Sigmoid colon (tissue), 7 donors: ENCODE results near the gene MEGF11. TPM values are rescaled to one million over a fixed set of nuclear protein-coding genes. Genes with fewer than 3 reads are reported as not detected.
A peak's percentile ranks its signal among the peaks of the same experiment; 100 is the strongest.

Experiments used
- DNase-seq: peaks from one replicate; pipeline ENCODE4 v3.0.0-alpha.2; 2019
- H3K27ac ChIP-seq, 4 donors: fragments of 200-600 bp; sonication (generic); one replicate each; pipeline ENCODE4 v1.5.1; 2016 to 2019; ENCODE audit warnings: mild to moderate bottlenecking in 1 of 4
- H3K27me3 ChIP-seq, 3 donors: fragments of 200-600 bp; sonication (generic); one replicate each; pipeline ENCODE4 v1.5.1; 2019; ENCODE audit warnings: mild to moderate bottlenecking in 1 of 3
- H3K36me3 ChIP-seq, 4 donors: fragments of 200-600 bp; sonication (generic); one replicate each; pipeline ENCODE4 v1.5.1; 2016 to 2019
- H3K4me1 ChIP-seq, 4 donors: fragments of 200-600 bp; sonication (generic); one replicate each; pipeline ENCODE4 v1.5.1; 2017 to 2019
- H3K4me3 ChIP-seq, 4 donors: fragments of 200-600 bp; sonication (generic); one replicate each; pipeline ENCODE4 v1.5.1; 2017 to 2019; ENCODE audit warnings: mild to moderate bottlenecking in 2 of 4, moderate library complexity in 1 of 4
- H3K9me3 ChIP-seq, 4 donors: fragments of 200-600 bp in 3 of 4; sonication (generic) in 3 of 4; one replicate each; pipeline versions ENCODE4 v1.5.1 to v1.6.1; 2013 to 2019
- CTCF ChIP-seq, 4 experiments: fragments of 450-650 bp in 3 of 4; fragments of 200-600 bp in 1 of 4; IDR thresholded peaks; one replicate each; pipeline ENCODE4 v1.5.1; 2016 to 2019; ENCODE audit warnings: antibody characterized with exemption in 4 of 4, mild to moderate bottlenecking in 3 of 4, moderate library complexity in 2 of 4
- EP300 ChIP-seq, 4 donors: sonication (generic); formaldehyde crosslinking; IDR thresholded peaks; one replicate each; pipeline ENCODE4 v1.6.1; 2017; ENCODE audit warnings: antibody characterized with exemption in 4 of 4
- POLR2A ChIP-seq, 2 donors: fragments of 450-650 bp; IDR thresholded peaks; one replicate each; pipeline ENCODE4 v1.6.1; 2016; ENCODE audit warnings: antibody characterized with exemption in 2 of 2, mild to moderate bottlenecking in 2 of 2, moderate library complexity in 2 of 2
- POLR2AphosphoS5 ChIP-seq, 4 donors: sonication (generic); formaldehyde crosslinking; IDR thresholded peaks; one replicate each; pipeline ENCODE4 v1.6.1; 2017; ENCODE audit warnings: antibody characterized with exemption in 4 of 4
- WGBS, 2 donors: extraction: QIAGEN DNeasy Blood & Tissue Kit; methylation state at CpG; one replicate each; pipeline ENCODE4 v1.1.7; 2013; 5-methylcytosine and 5-hydroxymethylcytosine counted together
- intact Hi-C: fragments of 100-400 bp; cut with DNase I; formaldehyde crosslinking; loops from one replicate; pipeline ENCODE4 v1.15.1; 2023
- polyA plus RNA-seq, 3 donors: library from polyadenylated mRNA; stranded (reverse); fragments of 200-250 nt; gene quantifications; one replicate each; pipeline ENCODE4 v1.2.3, GENCODE V29; 2013
- total RNA-seq, 4 donors: library from RNA; depleted of rRNA; stranded (reverse); fragments of >200 nt; gene quantifications; one replicate each; pipeline ENCODE4 v1.1.0, GENCODE V29; 2016
- donor health status: healthy with polysubstance abuse.
- donor health status: Bipolar disorder and iron deficiency.
- donor health status: healthy.

Gene MEGF11
- total and polyA plus RNA-seq, 7 donors = 0.04 TPM; not detected in 6

DNA sequence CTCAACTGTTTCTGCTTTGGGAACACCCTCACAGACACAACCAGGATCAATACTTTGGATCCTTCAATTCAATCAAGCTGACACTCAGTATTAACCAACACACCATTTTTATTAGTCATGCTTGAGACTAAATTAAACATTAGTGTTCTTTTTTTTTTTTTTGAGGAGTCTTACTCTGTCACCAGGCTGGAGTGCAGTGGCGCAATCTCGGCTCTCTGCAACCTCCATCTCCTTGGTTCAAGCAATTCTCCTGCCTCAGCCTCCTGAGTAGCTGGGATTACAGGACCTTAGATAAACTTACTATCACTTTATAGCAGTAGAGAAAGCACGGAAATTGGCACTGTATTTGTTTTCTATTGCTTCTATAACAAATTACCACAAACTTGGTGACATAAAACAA, 386.3 kb downstream of the MEGF11 start:
- no peak overlapping the region for H3K4me3 ChIP-seq
- H3K4me1 ChIP-seq = peaks cover 0 to 12% (median 5%) of the 10 kb centered on the region in 4 donors
- intact Hi-C loops = no loop called here
- H3K27ac ChIP-seq = no peak overlapping the region
- H3K9me3 ChIP-seq = no peaks in the 10 kb centered on the region
- WGBS, 2 donors = 58 to 87% methylated on average over 3 of the region's 3 CpGs
- no peaks in the 10 kb centered on the region for H3K36me3 ChIP-seq
- no peaks in the 10 kb centered on the region for H3K27me3 ChIP-seq
- TF ChIP-seq EP300 (IDR thresholded peaks at IDR 0.05) (no peak), CTCF (IDR thresholded peaks at IDR 0.05) (no peak), POLR2AphosphoS5 (IDR thresholded peaks at IDR 0.05) (no peak)
- DNase-seq = no peak

DNA sequence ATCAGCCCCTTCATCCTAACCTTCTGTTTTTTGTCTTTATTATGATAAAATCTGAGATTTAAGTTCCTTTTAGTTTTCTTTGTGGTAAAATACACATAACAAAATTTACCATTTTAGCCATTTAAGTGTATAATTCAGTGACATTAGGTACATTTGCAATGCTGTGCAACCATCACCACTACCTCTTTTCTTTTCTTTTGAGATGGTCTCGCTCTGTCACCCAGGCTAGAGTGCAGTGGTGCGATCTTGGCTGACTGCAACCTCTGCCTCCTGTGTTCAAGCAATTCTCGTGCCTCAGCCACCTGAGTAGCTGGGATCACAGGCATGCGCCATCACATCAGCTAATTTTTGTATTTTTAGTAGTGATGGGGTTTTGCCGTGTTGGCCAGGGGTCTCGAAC, 390.4 kb downstream of the MEGF11 start:
- no peak overlapping the region for H3K27ac ChIP-seq
- DNase-seq = no peak
- TF ChIP-seq CTCF (IDR thresholded peaks at IDR 0.05) (no peak), POLR2A (IDR thresholded peaks at IDR 0.05) (no peak), POLR2AphosphoS5 (IDR thresholded peaks at IDR 0.05) (no peak), EP300 (IDR thresholded peaks at IDR 0.05) (no peak)
- no peaks in the 10 kb centered on the region for H3K27me3 ChIP-seq
- intact Hi-C loops = no loop called here
- no peaks in the 10 kb centered on the region for H3K9me3 ChIP-seq
- WGBS, 2 donors = 87 to 95% methylated on average over 6 of the region's 6 CpGs
- H3K4me1 ChIP-seq = no peaks in the 10 kb centered on the region
- no peak overlapping the region for H3K4me3 ChIP-seq
- no peaks in the 10 kb centered on the region for H3K36me3 ChIP-seq

DNA sequence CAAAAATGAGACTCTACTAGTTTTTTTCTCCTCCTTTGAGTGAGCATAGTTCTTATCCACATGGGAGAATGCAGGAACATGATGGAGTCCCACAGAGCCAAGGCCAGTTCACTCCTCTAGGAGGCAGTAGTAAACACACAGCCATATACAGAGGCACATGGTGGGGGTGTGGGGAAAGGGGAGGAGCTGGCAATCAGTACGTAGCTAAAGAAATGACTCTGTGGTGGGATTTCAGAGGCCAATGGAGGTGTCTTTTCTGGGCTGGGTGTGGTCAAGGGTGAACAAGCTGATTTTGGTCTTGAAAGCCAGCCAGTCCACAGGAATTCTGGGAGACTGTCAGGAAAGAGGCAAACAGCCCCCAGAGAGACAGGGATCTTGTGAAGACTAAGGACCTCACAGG, 390.9 kb downstream of the MEGF11 start:
- intact Hi-C loops = no loop called here
- no peak for DNase-seq
- 14 to 19% methylated on average over 1 of the region's 1 CpG for WGBS, 2 donors
- H3K27me3 ChIP-seq = no peaks in the 10 kb centered on the region
- H3K4me3 ChIP-seq = no peak overlapping the region
- H3K4me1 ChIP-seq = no peaks in the 10 kb centered on the region
- no peaks in the 10 kb centered on the region for H3K9me3 ChIP-seq
- H3K36me3 ChIP-seq = no peaks in the 10 kb centered on the region
- TF ChIP-seq CTCF (IDR thresholded peaks at IDR 0.05) (no peak), EP300 (IDR thresholded peaks at IDR 0.05) (no peak), POLR2AphosphoS5 (IDR thresholded peaks at IDR 0.05) (no peak), POLR2A (IDR thresholded peaks at IDR 0.05) (no peak)
- no peak overlapping the region for H3K27ac ChIP-seq

- TF ChIP-seq POLR2A (IDR thresholded peaks at IDR 0.05) = no peak
- TF ChIP-seq POLR2AphosphoS5 (IDR thresholded peaks at IDR 0.05) = no peak
- TF ChIP-seq EP300 (IDR thresholded peaks at IDR 0.05) = no peak
- TF ChIP-seq CTCF (IDR thresholded peaks at IDR 0.05) = no peak
- 75 to 89% methylated on average over 5 of the region's 5 CpGs for WGBS, 2 donors
- intact Hi-C loops = loop anchor here (2.0 kb wide), 1 partner anchor 219 kb away; no protein-coding TSS in a partner anchor
These were observed 395.7 kb downstream of the MEGF11 start for GRCh38 chr15:65857718-65858402.

More at GRCh38 chr15:65857718-65858402, 395.7 kb downstream of the MEGF11 start:
- Histone ChIP-seq H3K4me1 (no peaks in the 10 kb centered on the region), H3K36me3 (no peaks in the 10 kb centered on the region), H3K9me3 (no peaks in the 10 kb centered on the region), H3K27me3 (no peaks in the 10 kb centered on the region), H3K4me3 (no peak overlapping the region), H3K27ac (peak overlapping the region in 1 of 4 donors; percentile 10)
- no peak for DNase-seq
